Osteocyte (in vitro differentiated cells): ENCODE measurements around the gene GALNT6. TPM values are rescaled to one million over a fixed set of nuclear protein-coding genes. Genes with fewer than 3 reads are reported as not detected.

Experiments
- DNase-seq: peaks from one replicate; pipeline ENCODE4 v3.0.0; 2021; ENCODE audit warnings: mixed read lengths; ENCODE audit not compliant: unreplicated experiment; ENCODE audit errors: extremely low spot score
- H3K27ac Mint-ChIP-seq: one replicate; pipeline ENCODE4 v1.8.0; 2021; ENCODE audit warnings: mild to moderate bottlenecking, mixed read lengths; ENCODE audit not compliant: unreplicated experiment
- H3K27me3 Mint-ChIP-seq: one replicate; pipeline ENCODE4 v1.8.0; 2021; ENCODE audit warnings: mixed read lengths; ENCODE audit not compliant: unreplicated experiment
- H3K36me3 Mint-ChIP-seq: one replicate; pipeline ENCODE4 v1.8.0; 2021; ENCODE audit warnings: mixed read lengths; ENCODE audit not compliant: unreplicated experiment
- H3K4me1 Mint-ChIP-seq: one replicate; pipeline ENCODE4 v1.8.0; 2021; ENCODE audit warnings: mixed read lengths; ENCODE audit not compliant: unreplicated experiment
- H3K4me3 Mint-ChIP-seq: one replicate; pipeline ENCODE4 v1.8.0; 2021; ENCODE audit warnings: mild to moderate bottlenecking, moderate library complexity, mixed read lengths; ENCODE audit not compliant: unreplicated experiment
- H3K9me3 Mint-ChIP-seq: one replicate; pipeline ENCODE4 v1.8.0; 2021; ENCODE audit warnings: mixed read lengths; ENCODE audit not compliant: unreplicated experiment
- total RNA-seq: library from RNA; stranded (reverse); gene quantifications from 2 replicates; pipeline ENCODE4 v1.2.1, GENCODE V29; 2021
- TF ChIP-seq, protein P1 (sequence below): fragments of 200-600 bp; sonication (generic); IDR thresholded peaks from 2 replicates; pipeline ENCODE4 v1.5.0; 2021; ENCODE audit warnings: antibody characterized with exemption, mild to moderate bottlenecking, moderate library complexity

GALNT6 gene
- total RNA-seq, 1 donor from 2014 or later: 0.94 TPM

DNA sequence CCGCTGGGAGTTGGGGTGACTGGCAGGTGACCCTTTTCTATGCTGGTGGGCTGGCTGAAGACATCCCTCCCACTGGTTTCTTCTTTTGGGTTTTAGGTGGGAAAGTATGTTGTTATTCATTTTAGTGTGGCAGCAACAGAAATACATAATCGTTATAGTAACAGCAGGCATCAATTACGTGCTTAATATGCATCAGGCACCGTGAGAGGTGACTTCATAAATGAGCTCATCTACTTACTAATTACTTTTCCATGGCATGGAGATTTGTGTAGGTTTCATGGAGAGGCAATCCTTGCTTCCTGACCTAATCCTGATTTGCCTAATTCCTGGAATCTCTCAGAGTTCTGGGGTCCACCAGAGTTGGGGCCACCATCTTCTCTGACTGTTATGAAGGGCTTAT lies 31.4 kb downstream of the GALNT6 start:
- no peak for DNase-seq
- no peak overlapping the region for H3K4me3 Mint-ChIP-seq
- peaks cover 2% of the 10 kb centered on the region for H3K4me1 Mint-ChIP-seq
- TF ChIP-seq, protein P1, sequence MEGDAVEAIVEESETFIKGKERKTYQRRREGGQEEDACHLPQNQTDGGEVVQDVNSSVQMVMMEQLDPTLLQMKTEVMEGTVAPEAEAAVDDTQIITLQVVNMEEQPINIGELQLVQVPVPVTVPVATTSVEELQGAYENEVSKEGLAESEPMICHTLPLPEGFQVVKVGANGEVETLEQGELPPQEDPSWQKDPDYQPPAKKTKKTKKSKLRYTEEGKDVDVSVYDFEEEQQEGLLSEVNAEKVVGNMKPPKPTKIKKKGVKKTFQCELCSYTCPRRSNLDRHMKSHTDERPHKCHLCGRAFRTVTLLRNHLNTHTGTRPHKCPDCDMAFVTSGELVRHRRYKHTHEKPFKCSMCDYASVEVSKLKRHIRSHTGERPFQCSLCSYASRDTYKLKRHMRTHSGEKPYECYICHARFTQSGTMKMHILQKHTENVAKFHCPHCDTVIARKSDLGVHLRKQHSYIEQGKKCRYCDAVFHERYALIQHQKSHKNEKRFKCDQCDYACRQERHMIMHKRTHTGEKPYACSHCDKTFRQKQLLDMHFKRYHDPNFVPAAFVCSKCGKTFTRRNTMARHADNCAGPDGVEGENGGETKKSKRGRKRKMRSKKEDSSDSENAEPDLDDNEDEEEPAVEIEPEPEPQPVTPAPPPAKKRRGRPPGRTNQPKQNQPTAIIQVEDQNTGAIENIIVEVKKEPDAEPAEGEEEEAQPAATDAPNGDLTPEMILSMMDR: no peak
- no peaks in the 10 kb centered on the region for H3K9me3 Mint-ChIP-seq
- no peaks in the 10 kb centered on the region for H3K36me3 Mint-ChIP-seq
- no peaks in the 10 kb centered on the region for H3K27me3 Mint-ChIP-seq
- H3K27ac Mint-ChIP-seq: no peak overlapping the region

- Mint-ChIP-seq H3K27ac (no peak overlapping the region), H3K9me3 (no peaks in the 10 kb centered on the region), H3K27me3 (no peaks in the 10 kb centered on the region), H3K4me3 (no peak overlapping the region), H3K4me1 (peaks cover 2% of the 10 kb centered on the region), H3K36me3 (no peaks in the 10 kb centered on the region)
- DNase-seq: no peak
- TF ChIP-seq, protein P1: no peak
Observed at GRCh38 chr12:51358496-51358895, 32.7 kb downstream of the GALNT6 start.

DNA sequence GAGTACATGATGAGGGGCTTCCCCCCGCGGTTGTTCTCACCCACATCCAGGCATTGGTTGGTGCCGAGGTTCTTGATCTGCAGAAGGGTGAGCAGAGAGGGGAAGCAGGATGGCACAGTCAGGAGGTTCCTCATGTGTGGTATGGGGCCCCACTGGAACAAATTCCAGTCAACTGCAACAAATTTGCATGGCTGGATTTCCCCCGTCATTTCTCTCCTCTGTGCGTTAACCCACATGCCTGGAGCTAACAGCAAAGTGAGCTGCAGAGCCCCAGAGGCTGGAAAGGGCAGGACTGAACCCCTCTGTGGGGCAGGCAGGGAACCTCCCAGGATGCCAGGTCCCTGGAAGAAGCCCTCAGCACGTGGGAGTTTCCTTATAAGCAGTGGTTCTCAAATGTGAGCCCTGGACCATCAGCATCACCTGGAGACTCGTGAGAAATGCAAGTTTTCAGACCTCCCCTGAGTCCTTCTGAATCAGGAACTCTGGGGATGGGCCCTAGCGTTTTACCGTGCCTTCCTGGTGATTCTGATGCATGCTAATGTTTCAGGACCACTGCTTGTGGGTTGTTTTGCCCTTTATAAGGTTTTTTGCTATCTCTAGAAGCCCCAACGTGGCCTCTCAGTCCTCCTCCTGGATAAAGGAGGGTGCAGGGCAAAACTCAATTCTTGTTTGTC lies 33.7 kb downstream of the GALNT6 start:
- Mint-ChIP-seq H3K27me3 (no peaks in the 10 kb centered on the region), H3K27ac (no peak overlapping the region), H3K4me3 (no peak overlapping the region), H3K4me1 (no peaks in the 10 kb centered on the region), H3K36me3 (no peaks in the 10 kb centered on the region), H3K9me3 (no peaks in the 10 kb centered on the region)
- DNase-seq: no peak
- TF ChIP-seq, protein P1: no peak

GRCh38 chr12:51351913-51352532 lies 39.2 kb downstream of the GALNT6 start:
- Mint-ChIP-seq H3K4me1 (no peaks in the 10 kb centered on the region), H3K9me3 (no peaks in the 10 kb centered on the region), H3K4me3 (no peak overlapping the region), H3K36me3 (no peaks in the 10 kb centered on the region), H3K27me3 (no peaks in the 10 kb centered on the region), H3K27ac (no peak overlapping the region)
- no peak for DNase-seq
- TF ChIP-seq, protein P1: peak; percentile 68

GRCh38 chr12:51349026-51349425 lies 42.2 kb downstream of the GALNT6 start:
- no peak for DNase-seq
- TF ChIP-seq, protein P1: no peak
- no peak overlapping the region for H3K27ac Mint-ChIP-seq
- no peak overlapping the region for H3K4me3 Mint-ChIP-seq
- H3K36me3 Mint-ChIP-seq: no peaks in the 10 kb centered on the region
- H3K27me3 Mint-ChIP-seq: no peaks in the 10 kb centered on the region
- no peaks in the 10 kb centered on the region for H3K4me1 Mint-ChIP-seq
- H3K9me3 Mint-ChIP-seq: no peaks in the 10 kb centered on the region
